Tibial artery (tissue), 4 donors: ENCODE data around the gene CDC42BPG.

Experiments used
- DNase-seq, 2 donors: peaks; one replicate each; pipeline ENCODE4 v3.0.0-alpha.2; 2019
- H3K27ac ChIP-seq, 2 donors: fragments of 200-600 bp; sonication (generic) in 1 of 2; 1 replicate in 1 of 2; 2 replicates in 1 of 2; pipeline ENCODE4 v1.5.1; 2018 to 2019; ENCODE audit warnings: mild to moderate bottlenecking in 1 of 2
- H3K27me3 ChIP-seq, 2 donors: fragments of 200-600 bp; sonication (generic) in 1 of 2; one replicate each; pipeline versions ENCODE4 v1.5.1 to v1.6.0; 2016 to 2019
- H3K36me3 ChIP-seq, 3 donors: fragments of 200-600 bp; sonication (generic) in 2 of 3; one replicate each; pipeline ENCODE4 v1.5.1; 2016 to 2019; ENCODE audit warnings: mild to moderate bottlenecking in 2 of 3
- H3K4me1 ChIP-seq, 4 donors: fragments of 200-600 bp; sonication (generic) in 2 of 4; 1 replicate in 3 of 4; 2 replicates in 1 of 4; pipeline ENCODE4 v1.5.1; 2016 to 2019
- H3K4me3 ChIP-seq, 2 donors: fragments of 200-600 bp; sonication (generic) in 1 of 2; 1 replicate in 1 of 2; 2 replicates in 1 of 2; pipeline ENCODE4 v1.5.1; 2018 to 2019; ENCODE audit warnings: mild to moderate bottlenecking in 2 of 2
- H3K9me3 ChIP-seq, 3 donors: fragments of 200-600 bp; sonication (generic) in 1 of 3; one replicate each; pipeline ENCODE4 v1.5.1; 2016 to 2019
- CTCF ChIP-seq, 2 experiments: fragments of 200-600 bp in 1 of 2; fragments of 450-650 bp in 1 of 2; IDR thresholded peaks; one replicate each; pipeline ENCODE4 v1.5.1; 2017 to 2019; ENCODE audit warnings: antibody characterized with exemption in 2 of 2, mild to moderate bottlenecking in 1 of 2, moderate library complexity in 1 of 2
- intact Hi-C: fragments of 100-400 bp; cut with DNase I; formaldehyde crosslinking; loops from one replicate; pipeline ENCODE4 v1.15.0; 2023; ENCODE audit warnings: low total_unique reads

CDC42BPG gene

GRCh38 chr11:64810271-64810890 is 34.1 kb downstream of the CDC42BPG start, which contains the start of gene MEN1:
Gene MEN1 (minus strand): TSS chr11:64810551. CDS start chr11:64810109, 442 bp downstream.
- peak within 1 kb of the TSS; percentile 86 to 96 for H3K4me3 ChIP-seq
- peaks cover 0 to 17% (median 9%) of the 10 kb centered on the region in 4 donors for H3K4me1 ChIP-seq
- intact Hi-C loops = no loop called here
- H3K9me3 ChIP-seq = no peaks in the 10 kb centered on the region
- H3K36me3 ChIP-seq = peaks cover 0 to 26% (median 12%) of the 10 kb centered on the region in 3 donors
- H3K27me3 ChIP-seq = no peaks in the 10 kb centered on the region
- no peak for TF ChIP-seq CTCF (IDR thresholded peaks at IDR 0.05)
- peak within 1 kb of the TSS; percentile 70 to 86 for H3K27ac ChIP-seq
- DNase-seq = peak; percentile 97 to 99

- Histone ChIP-seq H3K27me3 (no peaks in the 10 kb centered on the region), H3K27ac (peak overlapping the region; percentile 70 to 86), H3K4me3 (peak overlapping the region; percentile 86 to 96), H3K36me3 (peaks cover 0 to 32% (median 13%) of the 10 kb centered on the region in 3 donors), H3K4me1 (peaks cover 0 to 17% (median 10%) of the 10 kb centered on the region in 4 donors), H3K9me3 (no peaks in the 10 kb centered on the region)
- no peak for DNase-seq
- no peak for TF ChIP-seq CTCF (IDR thresholded peaks at IDR 0.05)
- intact Hi-C loops = no loop called here
Observed at GRCh38 chr11:64809781-64810241, 34.6 kb downstream of the CDC42BPG start.

GRCh38 chr11:64805481-64805880 is 39.0 kb downstream of the CDC42BPG start:
- intact Hi-C loops = no loop called here
- TF ChIP-seq CTCF (IDR thresholded peaks at IDR 0.05) = no peak
- H3K36me3 ChIP-seq = peaks cover 0 to 42% (median 13%) of the 10 kb centered on the region in 3 donors
- no peaks in the 10 kb centered on the region for H3K27me3 ChIP-seq
- peaks cover 0 to 43% (median 29%) of the 10 kb centered on the region in 4 donors for H3K4me1 ChIP-seq
- no peaks in the 10 kb centered on the region for H3K9me3 ChIP-seq
- H3K27ac ChIP-seq = no peak overlapping the region
- no peak overlapping the region for H3K4me3 ChIP-seq
- DNase-seq = no peak

GRCh38 chr11:64804346-64805210 is 39.9 kb downstream of the CDC42BPG start:
- intact Hi-C loops = no loop called here
- no peaks in the 10 kb centered on the region for H3K9me3 ChIP-seq
- no peak for DNase-seq
- peaks cover 0 to 51% (median 17%) of the 10 kb centered on the region in 3 donors for H3K36me3 ChIP-seq
- H3K27me3 ChIP-seq = no peaks in the 10 kb centered on the region
- H3K4me3 ChIP-seq = peak overlapping the region; percentile 63 to 75
- H3K27ac ChIP-seq = peak overlapping the region; percentile 89 to 90
- peaks cover 0 to 37% (median 24%) of the 10 kb centered on the region in 4 donors for H3K4me1 ChIP-seq
- no peak for TF ChIP-seq CTCF (IDR thresholded peaks at IDR 0.05)

GRCh38 chr11:64803846-64804345 is 40.6 kb downstream of the CDC42BPG start:
- H3K4me1 ChIP-seq = peaks cover 0 to 30% (median 20%) of the 10 kb centered on the region in 4 donors

More at GRCh38 chr11:64803846-64804345, 40.6 kb downstream of the CDC42BPG start:
- H3K36me3 ChIP-seq = peaks cover 0 to 58% (median 19%) of the 10 kb centered on the region in 3 donors
- no peak for TF ChIP-seq CTCF (IDR thresholded peaks at IDR 0.05)
- no peak for DNase-seq
- no peaks in the 10 kb centered on the region for H3K9me3 ChIP-seq
- peak overlapping the region; percentile 63 to 75 for H3K4me3 ChIP-seq
- no peaks in the 10 kb centered on the region for H3K27me3 ChIP-seq
- intact Hi-C loops = no loop called here
- H3K27ac ChIP-seq = peak overlapping the region; percentile 89 to 90
